ENCODE measurements around the gene MAN1C1.

Gene MAN1C1

DNA sequence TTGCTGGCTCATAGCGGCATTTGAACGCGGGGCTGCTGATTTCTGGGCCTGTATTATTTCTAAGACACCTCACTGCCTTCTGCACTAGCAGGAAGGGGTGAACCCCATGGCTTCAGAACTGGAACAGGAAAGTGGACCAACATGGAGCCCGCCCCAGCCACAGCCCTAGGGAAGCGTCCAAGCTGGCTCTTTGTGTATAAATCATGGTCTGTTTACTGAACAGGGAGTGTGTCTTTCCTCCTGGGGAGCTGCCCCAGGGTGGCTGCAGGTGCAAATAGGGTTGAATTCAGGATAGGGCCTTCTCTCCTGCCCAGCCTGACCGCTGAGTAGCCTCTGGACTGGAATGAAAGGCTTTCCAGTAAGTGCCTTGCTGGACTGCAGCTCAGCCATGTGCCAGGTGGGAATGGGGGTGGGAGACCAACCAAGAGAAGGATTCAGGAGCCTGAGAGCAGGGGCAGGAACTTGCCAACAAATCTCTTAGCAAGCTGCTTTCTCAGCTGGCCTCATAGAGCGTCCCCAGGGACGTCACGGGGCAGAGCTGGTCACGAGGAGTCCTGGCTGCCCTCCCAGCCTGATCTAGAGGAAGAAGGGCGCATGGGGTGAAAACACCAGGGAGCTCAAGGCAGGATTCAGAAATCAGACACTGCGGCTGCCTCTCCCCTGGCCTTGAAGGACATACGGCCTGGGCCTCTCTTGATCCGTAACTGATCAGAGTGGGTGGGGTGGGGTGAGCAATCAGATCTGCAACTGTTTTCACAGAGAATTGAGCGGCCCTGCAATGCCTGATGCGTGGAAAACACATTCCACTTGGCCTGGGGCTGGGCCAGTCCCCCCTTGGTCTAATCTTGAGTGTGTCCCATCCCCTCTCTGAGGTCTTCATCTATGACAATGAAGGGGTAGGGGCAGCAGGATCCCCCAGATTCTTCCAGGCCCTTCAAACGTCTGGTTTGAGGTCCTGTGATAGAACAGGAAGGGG lies 126.9 kb downstream of the MAN1C1 start:
- no peak for DNase-seq

DNA sequence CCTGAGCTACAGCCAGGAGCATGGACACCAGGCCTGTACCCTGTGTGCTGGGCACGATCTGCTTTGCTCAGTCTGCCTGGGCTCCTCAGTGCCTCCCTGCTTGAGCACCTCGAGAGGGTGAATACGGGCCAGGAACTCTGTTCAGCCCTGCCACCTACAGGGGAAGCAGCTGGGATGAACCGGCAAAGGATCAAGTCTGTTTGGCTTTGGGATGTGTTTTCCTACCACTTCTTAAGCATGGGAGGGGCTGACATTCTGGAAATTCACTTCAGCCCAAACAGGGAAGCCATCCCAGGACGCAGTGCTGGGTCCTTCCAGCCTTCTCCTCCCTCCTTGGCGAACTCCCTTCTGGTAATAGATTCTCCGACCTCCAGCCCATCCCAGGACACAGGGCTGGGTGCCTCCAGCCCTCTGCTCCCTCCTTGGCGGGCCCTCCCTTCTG lies 127.6 kb downstream of the MAN1C1 start:
- peak; percentile 31 to 54 for DNase-seq

DNA sequence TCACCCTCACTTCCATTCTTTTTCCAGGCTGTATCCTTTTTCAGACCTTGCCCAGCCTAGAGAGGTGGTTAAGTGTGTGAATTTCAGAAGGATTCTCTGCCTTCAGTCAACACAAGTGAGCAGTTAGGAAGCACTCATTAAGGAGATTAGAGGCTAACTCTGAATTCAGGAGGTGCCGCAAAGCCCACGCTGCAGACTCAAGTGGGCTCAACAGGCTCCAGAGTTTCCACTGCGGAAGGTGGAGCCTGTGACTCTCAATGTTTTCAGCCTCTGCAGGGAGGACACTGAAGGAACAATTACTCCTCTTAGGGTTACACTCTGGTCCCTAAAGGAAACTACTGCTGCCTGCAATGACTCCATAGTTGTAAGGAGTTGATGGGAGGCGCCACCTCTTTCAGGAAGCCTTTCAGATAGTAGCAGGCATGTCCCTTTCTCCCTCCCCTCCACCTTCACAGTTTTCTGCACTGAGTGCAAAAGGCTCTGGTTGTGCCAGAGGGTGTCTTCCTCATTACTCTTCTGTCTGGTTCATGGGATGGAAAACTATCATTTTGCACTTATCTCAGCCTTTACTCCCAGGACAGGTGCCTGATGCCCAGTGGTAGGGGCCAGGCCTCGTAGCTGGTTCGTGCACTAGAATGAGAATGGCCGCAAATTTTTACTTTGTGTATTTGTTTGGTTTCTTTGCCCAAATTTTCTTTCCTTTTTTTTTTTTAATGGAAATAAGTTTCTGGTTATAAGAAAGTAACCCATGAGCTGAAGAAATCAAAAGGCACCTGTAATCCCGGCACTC lies 128.2 kb downstream of the MAN1C1 start:
- no peak for DNase-seq

DNA sequence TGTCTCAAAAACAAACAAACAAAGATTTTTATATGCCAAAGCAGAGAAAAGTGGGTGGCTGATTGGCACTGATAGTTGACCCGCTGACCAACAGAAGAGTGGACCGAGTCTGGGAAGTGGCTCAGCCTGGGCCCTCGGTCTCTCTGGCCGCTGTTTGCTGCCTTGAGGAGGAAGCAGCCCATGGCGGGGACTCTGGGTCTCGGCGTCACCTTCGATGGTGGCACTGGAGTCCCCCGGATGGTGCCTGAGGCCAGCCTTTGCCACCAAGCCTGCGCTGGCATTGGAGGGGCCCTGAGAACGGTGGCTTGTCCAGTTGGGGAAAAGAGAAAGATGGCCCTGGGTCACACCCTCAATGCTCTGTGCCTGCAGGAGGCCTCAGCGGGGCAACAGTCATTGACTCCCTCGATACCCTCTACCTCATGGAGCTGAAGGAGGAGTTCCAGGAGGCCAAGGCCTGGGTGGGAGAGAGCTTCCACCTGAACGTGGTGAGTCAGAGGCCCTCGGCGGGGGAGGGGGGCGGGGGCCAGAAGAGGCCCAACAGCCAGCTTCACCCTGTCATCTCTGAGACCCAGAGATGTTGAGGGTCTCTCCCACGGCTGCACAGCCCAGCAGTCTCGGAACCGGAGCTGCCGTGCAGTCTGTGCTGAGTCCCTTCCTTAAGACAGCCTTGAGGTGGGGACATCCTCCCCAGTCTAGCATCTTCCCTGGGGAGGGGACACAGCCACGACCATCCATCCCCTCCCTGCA lies 129.9 kb downstream of the MAN1C1 start:
- DNase-seq: no peak

DNA sequence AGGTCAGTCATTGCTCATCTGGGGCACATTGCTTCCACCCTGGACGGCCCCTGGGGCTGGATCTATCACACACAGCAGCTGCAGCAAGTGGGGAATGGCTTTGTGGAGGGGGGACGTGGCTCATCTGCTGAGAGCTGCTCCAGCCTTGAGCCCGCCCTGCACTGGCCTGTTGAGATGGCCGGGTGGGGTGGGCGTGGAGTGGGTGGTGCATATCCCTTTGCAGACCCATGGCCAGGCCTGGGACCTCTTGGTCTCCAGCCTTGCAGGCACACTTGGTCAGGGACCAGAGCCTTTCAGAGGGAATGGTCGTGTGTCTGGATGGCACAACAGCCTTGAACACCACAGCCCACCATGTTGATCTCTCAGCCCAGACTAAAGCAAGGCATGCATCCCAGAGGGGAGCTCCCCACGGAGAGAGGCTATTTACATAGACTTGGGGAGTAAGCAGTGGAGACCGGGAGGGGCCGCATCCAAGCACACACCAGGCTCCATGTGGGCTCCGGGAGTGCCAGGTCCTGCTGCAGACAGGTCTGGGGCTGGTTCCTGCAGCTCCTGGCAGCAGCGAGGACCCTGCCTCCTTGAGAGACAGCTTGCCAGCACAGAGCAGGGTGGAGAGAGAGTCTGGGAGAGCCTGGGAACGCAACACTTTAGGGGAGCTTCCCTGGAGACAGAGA lies 130.6 kb downstream of the MAN1C1 start:
- DNase-seq: no peak

DNA sequence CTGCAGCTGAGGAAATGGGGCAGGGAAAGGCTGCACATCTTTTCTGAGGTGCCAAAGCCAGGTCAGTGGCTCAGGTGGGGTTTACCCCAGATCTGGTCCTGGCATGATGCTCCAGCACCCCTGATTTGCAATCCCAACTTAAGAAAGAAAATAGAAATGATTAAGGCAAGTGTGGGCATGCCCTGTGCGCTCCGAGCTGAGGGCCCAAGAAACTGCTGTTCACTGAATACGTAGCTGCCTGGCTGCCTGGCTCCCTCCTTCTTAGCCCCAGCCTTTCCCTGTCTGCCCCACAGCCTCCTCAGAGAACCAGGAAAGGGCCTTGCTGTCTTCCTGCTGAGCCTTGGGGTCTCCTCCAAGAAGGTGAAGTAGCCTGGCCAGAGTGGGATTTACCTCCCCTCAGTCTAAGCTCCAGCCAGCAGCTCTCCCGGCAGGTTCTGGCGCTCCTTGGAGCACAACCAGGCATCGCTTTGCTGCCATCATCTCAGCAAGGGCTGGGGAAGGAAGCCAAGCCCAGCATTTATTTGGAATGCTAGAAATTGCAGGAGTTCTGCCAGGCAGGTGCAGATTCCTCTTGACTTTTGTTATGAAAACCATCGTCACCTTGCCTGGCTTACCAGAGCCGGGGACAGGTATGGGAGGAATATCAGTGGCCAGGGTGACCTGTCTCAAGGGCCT lies 132.1 kb downstream of the MAN1C1 start:
- DNase-seq: peak; percentile 64 to 81

DNA sequence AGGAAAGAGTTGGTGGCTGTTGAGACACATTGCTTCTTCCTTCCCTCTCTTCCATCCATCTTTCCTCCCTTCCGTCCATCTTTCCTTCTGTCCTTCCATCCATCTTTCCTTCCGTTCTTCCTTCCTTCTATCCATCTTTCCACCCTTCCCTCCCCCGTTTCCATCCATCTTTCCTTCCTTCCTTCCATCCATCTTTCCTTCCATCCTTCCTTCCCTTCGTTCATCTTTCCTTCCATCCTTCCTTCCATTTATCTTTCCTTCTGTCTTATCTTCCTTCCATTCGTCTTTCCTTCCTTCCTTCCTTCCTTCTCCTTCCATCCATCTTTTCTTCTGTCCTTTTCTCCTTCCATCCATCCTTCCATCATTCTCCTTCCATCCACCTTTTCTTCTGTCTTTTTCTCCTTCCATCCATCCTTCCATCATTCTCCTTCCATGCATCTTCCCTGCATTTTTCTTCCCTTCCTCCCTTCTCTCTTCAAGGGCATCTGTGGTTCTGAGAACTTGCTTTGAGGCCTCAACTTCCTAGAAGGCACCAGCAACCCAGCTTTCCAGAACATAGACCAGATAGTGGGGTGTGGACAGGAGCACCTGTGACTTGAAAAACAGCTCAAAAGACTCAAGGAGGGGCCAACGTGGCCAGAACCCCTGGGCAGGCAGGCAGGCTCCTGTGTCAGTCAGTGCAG lies 134.5 kb downstream of the MAN1C1 start:
- no peak for DNase-seq

DNA sequence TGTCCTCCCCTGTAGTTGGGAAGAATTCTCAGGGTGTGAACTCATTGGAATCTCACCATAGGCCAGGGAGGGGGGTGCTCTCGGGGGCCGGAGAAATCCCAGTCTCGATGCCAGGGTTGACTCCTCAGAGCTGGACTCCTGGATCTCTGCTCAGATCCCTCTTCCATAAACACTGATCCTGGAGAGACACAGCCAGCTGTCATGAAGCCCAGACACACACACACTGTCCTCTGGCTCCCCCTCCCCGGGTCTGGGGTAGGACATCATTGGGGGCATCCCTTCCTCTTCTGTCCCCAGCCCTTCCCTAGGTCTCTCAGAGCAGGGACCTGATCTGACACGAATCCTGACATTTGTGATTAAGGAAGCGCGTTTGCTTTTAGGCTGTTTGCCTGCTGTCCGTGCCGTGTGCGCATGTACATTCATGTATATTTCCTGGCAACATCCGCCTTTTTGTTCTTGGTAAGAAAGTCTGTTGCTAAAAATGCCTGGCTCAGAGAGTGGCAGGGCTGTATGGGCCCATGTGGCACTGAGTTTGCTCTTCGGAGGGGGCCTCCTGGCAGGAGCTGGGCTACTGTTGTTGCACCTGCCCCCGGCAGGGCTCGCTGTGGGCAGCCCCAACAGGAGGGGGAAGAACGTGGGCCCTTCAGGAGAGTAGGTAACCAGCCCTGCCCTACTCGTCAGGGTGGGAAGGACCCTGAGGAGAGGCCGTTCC lies 138.0 kb downstream of the MAN1C1 start:
- no peak for DNase-seq

DNA sequence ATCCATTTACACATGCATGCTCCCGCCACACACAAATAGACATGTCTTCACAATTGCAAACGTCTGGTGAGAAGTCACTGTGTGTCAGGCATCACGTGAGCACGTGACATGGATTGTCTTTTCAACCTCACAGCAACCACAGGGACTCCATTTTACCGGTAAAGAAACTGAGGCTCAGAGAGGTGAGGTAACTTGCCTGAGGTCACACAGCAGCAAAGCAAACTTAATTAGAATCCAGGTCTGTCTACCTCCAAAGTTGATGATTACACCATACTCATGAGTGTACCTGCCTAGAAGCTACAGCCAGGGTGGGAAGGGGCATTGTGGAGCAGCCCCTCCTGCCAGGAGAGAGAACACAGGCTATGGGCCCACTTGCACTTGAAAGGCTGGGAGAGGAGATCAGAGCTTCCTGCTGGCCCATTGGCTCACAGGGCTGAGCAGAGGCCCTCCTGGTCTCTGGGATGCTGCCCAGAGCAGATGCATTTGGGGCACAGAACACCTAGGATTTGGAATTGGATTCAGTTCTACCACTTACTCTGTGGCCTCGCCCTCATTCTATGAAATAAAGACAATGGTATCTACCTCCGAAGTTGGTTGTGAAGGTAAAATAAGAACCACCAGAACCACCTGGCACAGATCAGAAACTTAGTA lies 139.0 kb downstream of the MAN1C1 start:
- peak in 1 of 2 experiments; percentile 19 for DNase-seq

DNA sequence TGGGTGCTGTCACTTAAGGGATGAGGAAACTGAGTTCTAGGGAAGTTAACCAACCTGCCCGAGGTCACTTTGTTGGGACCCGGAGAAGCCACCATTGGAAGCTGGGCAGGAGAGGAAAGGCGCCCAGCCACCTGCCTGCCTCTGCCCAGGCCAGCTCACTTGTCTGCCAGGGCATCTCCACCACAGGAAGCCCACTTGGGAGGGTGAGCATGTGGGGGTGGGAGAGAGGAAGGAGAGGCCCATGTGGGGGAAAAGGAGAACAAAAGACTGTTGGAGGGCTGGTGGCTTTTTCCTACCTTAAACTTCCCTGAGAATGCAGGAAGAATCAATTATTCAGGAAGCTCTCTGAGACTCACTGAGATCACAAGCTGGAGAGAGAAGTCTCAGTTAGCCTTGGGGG lies 139.6 kb downstream of the MAN1C1 start:
- no peak for DNase-seq

DNA sequence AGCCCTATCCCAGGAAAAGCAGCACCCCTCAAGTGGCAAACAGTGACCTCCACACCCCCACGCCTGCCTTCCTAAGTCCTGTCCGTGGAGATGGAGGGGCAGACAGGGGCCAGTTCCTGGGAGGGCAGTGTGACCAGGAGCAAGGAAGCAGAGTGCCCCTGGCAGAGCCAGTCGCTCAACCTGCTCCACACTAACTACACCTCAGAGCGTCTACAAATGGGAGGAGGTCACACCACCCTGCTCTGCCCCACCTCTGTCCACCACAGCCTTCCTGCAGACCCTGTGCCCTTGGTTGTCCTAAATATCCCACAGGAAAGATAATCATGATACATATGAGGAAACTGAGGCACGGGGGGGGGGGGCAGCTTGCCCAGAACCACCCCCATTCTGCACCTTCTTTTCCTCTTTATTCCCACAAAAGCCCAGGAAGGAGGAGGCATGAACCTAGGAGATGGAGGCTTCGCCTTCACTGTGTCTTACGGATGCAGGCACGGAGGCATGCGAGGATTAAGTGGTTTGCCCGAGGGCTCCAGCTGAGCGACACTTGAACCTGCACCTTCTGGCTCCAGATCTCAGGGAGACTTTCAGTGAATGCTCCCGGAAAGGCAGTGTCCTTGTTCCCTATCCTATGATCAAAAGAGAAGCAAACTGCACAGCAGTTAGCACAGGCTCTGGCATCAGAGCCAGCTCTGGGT lies 140.7 kb downstream of the MAN1C1 start:
- no peak for DNase-seq

DNA sequence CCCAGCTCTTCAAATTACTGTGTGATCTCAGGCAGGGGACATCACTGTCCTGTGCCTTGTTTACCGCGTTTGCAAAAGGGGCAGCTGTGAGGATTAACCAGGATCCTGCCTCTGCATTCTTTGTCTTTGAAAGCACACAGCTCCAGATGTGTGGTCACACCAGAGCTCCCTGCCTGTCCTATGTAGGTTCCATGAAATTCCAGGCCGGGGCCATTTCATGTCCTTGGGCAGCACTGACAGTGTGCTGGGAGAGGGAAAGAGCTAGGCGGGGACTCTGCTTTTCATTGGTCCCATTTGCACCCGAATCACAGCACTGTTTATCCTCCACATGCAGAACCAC lies 141.2 kb downstream of the MAN1C1 start:
- DNase-seq: no peak

DNA sequence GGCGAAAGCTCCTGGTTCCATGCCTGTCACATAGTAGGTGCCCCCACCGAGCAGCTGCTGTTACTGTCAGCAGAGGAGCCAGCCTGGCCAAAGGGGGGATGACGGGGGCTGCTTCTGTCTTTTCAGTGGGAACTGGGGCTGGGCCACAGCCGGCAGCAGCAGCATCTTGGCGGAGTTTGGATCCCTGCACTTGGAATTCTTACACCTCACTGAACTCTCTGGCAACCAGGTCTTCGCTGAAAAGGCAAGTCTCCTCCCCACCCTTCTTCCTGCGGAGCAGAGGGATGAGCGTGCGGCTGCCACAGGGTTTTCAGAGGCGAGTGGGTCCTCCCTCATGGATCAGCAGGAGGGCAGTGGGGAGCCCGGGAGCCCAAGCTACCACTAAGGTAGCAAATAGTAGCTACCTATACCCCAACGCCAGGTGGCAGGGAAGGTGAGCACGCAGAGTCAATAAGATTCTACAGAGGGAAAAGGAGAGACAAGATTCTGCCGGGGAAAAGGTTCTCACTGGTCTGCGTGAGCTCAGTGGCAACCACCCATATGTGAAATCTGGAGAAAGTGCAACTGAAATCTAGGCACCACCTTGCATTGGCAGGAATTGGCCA lies 142.0 kb downstream of the MAN1C1 start:
- no peak for DNase-seq

DNA sequence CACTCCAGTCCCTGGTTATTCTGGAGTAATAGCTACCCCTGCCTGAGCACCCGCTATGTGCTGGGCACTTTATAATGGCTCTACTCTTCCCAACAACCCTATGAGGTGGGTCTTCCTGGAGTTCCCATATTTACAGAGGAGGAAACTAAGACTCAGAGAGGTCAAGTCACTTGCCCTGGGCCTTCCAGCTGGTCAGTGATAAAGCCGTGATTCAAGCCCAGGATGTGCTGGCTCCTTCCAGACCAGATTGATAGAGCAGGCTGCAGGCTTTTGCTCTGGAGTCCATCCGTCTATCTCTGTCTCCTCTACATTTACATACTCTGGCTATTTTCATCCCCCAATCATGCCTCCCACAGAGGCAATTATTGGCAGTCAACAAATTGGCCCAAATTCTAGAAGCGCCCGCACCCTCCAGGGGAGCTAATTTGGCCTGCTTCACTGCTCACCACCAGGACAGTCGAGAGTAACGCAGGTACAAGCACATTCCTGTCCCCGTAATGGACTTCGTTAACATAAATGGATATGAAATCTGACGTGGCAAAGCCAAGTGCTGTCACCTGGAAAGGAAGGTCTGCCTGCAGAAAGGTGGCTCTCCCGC lies 143.6 kb downstream of the MAN1C1 start:
- DNase-seq: peak in 1 of 2 experiments; percentile 25

DNA sequence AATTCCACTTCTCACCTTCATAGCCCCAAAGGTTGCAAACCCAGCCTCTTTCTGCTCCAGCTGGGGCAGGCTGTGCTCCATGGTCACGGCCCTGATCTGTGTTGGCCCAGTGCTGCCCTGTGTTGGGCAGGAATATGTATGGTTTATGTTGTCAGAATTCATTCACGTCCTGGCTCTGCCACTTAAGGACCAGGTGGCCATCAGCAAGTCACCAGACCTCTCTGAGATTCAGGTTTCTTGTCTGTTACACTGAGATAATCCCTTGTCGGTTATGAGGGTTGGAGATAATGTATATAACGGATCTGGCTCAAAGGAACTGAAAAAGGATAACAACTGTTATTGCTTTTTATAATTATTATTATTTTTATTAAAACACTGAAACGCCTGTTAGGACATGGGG lies 144.3 kb downstream of the MAN1C1 start:
- no peak for DNase-seq

DNA sequence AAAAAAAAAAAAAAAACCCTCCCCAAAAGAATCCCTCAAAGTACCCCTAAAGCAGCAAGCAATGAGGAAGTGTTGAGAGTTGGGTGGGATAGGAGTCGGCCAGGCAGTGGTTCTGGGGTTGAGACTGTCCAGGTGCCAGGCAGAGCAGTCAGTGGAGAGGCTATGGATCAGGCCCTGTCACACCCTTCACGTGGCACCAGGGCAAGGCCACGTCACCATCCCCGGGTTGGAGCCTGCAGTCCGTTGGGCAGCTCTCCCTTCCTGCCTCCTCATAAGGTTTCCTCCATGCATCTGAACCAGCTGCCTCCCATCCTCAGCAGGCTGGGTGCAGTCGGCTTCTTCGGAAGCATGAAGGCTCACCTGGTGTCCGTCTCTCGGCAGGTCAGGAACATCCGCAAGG lies 146.9 kb downstream of the MAN1C1 start:
- DNase-seq: no peak

DNA sequence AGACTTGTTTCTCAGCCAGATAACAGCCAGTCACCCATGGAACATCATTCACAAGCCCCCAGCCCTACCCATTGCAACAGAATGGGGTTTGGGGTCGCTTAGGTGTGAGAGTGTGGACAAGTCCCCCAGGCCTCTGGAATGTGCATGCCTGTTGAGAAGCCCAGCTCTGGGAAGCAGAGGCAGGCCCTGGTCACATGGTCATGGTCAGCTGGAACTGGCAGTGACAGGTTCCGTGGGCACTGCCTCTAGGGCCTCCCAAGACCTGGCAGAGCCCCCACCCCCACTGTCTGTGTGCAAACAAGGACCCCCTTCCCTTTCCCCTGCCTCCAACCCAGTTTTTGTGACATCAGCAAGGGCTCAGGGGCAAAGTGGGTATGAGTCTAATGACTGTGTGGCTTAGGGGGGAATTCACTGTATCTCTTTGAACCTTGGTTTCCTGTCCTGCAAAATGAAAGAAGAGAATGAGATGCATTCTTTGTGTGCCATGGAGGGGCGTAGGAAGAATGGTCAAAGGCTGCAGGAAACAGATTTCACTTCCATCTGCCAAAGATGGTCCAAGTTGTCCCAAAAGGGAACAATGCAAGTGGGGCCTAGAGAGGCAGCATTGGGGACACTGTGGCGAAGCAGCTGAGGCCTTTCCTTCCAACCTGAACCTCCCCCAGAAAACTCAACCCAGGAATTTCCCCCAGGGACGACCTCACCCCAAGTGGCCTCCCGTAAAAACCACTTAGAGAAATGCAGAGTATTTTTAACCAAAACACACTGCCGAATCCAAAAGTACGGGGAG lies 148.7 kb downstream of the MAN1C1 start:
- no peak for DNase-seq

Data from cerebellar nuclear complex (tissue), 1 donor.